Prostate gland (tissue), 2 donors: ENCODE data around the gene LHFPL3.

ENCODE experiments used
- POLR2A ChIP-seq: fragments of 450-650 bp; IDR thresholded peaks from one replicate; pipeline ENCODE4 v1.6.1; 2016; ENCODE audit warnings: antibody characterized with exemption, mild to moderate bottlenecking
- TF ChIP-seq, protein P1 (sequence below), 4 experiments: fragments of 200-600 bp in 2 of 4; fragments of 450-650 bp in 2 of 4; sonication (generic) in 2 of 4; IDR thresholded peaks; 1 replicate in 3 of 4; 2 replicates in 1 of 4; pipeline ENCODE4 v1.5.1; 2016 to 2019; ENCODE audit warnings: antibody characterized with exemption in 4 of 4, mild to moderate bottlenecking in 2 of 4, moderate library complexity in 2 of 4

DNA sequence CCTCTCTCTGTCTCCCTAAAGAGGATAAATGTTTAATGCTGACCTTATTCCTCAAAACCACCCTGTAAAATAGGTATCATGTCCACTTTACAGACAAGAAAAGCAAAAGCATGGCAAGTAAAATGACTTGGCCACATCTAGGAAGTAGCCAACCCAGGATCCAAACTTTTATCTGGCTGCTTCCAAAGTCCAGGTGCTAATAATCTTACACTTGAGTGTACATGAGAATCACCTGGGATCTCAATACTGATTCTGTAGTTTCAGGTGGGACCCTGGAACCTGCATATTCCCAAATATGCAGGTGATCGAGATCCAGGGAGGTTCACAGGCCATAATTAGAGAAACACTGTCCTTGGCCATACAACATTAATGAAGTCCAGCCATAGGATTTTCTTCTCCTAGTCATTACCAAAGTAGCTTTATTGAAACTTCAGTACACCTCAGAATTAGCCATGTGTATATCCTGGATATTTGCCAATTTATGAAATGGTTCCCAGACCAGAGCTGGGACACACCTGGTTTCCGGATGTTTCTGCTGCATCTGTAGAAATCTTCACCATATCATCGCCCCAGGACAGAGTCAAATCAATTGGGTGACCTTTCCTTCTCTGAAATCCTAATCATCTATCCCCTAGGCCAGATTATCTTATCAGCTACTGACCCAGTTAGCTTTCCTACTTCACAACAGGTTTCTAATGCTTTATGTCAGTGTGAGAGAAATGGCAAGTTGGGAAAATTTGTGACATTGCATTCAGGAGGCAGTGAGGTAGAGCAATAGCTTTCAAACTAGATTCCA lies 566.5 kb downstream of the LHFPL3 start:
- TF ChIP-seq, protein P1, sequence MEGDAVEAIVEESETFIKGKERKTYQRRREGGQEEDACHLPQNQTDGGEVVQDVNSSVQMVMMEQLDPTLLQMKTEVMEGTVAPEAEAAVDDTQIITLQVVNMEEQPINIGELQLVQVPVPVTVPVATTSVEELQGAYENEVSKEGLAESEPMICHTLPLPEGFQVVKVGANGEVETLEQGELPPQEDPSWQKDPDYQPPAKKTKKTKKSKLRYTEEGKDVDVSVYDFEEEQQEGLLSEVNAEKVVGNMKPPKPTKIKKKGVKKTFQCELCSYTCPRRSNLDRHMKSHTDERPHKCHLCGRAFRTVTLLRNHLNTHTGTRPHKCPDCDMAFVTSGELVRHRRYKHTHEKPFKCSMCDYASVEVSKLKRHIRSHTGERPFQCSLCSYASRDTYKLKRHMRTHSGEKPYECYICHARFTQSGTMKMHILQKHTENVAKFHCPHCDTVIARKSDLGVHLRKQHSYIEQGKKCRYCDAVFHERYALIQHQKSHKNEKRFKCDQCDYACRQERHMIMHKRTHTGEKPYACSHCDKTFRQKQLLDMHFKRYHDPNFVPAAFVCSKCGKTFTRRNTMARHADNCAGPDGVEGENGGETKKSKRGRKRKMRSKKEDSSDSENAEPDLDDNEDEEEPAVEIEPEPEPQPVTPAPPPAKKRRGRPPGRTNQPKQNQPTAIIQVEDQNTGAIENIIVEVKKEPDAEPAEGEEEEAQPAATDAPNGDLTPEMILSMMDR (IDR thresholded peaks at IDR 0.05), result no peak
- no peak for TF ChIP-seq POLR2A
